Measurements from ENCODE around the gene KDELR3. TPM values are rescaled to one million over a fixed set of nuclear protein-coding genes. Genes with fewer than 3 reads are reported as not detected.

Gene KDELR3
- total RNA-seq, 1 donor from 2014 or later: 39.3 TPM

GRCh38 chr22:38519453-38520250 is 51.8 kb downstream of the KDELR3 start:
- DNase-seq (ENCODE audit: extremely low spot score, unreplicated experiment): no peak
- H3K4me3 Mint-ChIP-seq (ENCODE audit: unreplicated experiment): no peak overlapping the region
- no peak overlapping the region for H3K27ac Mint-ChIP-seq (ENCODE audit: unreplicated experiment)
- H3K36me3 Mint-ChIP-seq (ENCODE audit: unreplicated experiment): no peaks in the 10 kb centered on the region
- TF ChIP-seq CTCF (IDR thresholded peaks at IDR 0.05): no peak
- H3K27me3 Mint-ChIP-seq (ENCODE audit: unreplicated experiment): peaks cover 3% of the 10 kb centered on the region
- H3K4me1 Mint-ChIP-seq (ENCODE audit: unreplicated experiment): no peaks in the 10 kb centered on the region
- H3K9me3 Mint-ChIP-seq (ENCODE audit: unreplicated experiment): no peaks in the 10 kb centered on the region

- Mint-ChIP-seq H3K9me3 (ENCODE audit: unreplicated experiment) (no peaks in the 10 kb centered on the region), H3K4me3 (ENCODE audit: unreplicated experiment) (no peak overlapping the region), H3K27ac (ENCODE audit: unreplicated experiment) (no peak overlapping the region), H3K27me3 (ENCODE audit: unreplicated experiment) (peaks cover 10% of the 10 kb centered on the region), H3K36me3 (ENCODE audit: unreplicated experiment) (no peaks in the 10 kb centered on the region), H3K4me1 (ENCODE audit: unreplicated experiment) (no peaks in the 10 kb centered on the region)
- no peak for DNase-seq (ENCODE audit: extremely low spot score, unreplicated experiment)
- TF ChIP-seq CTCF (IDR thresholded peaks at IDR 0.05): no peak
Observed at GRCh38 chr22:38523029-38523428, 55.1 kb downstream of the KDELR3 start.

GRCh38 chr22:38523479-38523878 is 55.6 kb downstream of the KDELR3 start:
- Mint-ChIP-seq H3K9me3 (ENCODE audit: unreplicated experiment) (no peaks in the 10 kb centered on the region), H3K4me1 (ENCODE audit: unreplicated experiment) (no peaks in the 10 kb centered on the region), H3K27me3 (ENCODE audit: unreplicated experiment) (peaks cover 10% of the 10 kb centered on the region), H3K36me3 (ENCODE audit: unreplicated experiment) (no peaks in the 10 kb centered on the region), H3K27ac (ENCODE audit: unreplicated experiment) (no peak overlapping the region), H3K4me3 (ENCODE audit: unreplicated experiment) (no peak overlapping the region)
- DNase-seq (ENCODE audit: extremely low spot score, unreplicated experiment): no peak
- TF ChIP-seq CTCF (IDR thresholded peaks at IDR 0.05): no peak

GRCh38 chr22:38524429-38524828 is 56.5 kb downstream of the KDELR3 start:
- no peak overlapping the region for H3K4me3 Mint-ChIP-seq (ENCODE audit: unreplicated experiment)
- H3K9me3 Mint-ChIP-seq (ENCODE audit: unreplicated experiment): no peaks in the 10 kb centered on the region
- H3K27ac Mint-ChIP-seq (ENCODE audit: unreplicated experiment): no peak overlapping the region
- no peaks in the 10 kb centered on the region for H3K4me1 Mint-ChIP-seq (ENCODE audit: unreplicated experiment)
- peaks cover 10% of the 10 kb centered on the region for H3K27me3 Mint-ChIP-seq (ENCODE audit: unreplicated experiment)
- no peak for TF ChIP-seq CTCF (IDR thresholded peaks at IDR 0.05)
- DNase-seq (ENCODE audit: extremely low spot score, unreplicated experiment): no peak
- no peaks in the 10 kb centered on the region for H3K36me3 Mint-ChIP-seq (ENCODE audit: unreplicated experiment)

GRCh38 chr22:38531251-38531938 is 63.5 kb downstream of the KDELR3 start:
- no peaks in the 10 kb centered on the region for H3K36me3 Mint-ChIP-seq (ENCODE audit: unreplicated experiment)
- no peak for TF ChIP-seq CTCF (IDR thresholded peaks at IDR 0.05)
- no peaks in the 10 kb centered on the region for H3K27me3 Mint-ChIP-seq (ENCODE audit: unreplicated experiment)
- no peak overlapping the region for H3K27ac Mint-ChIP-seq (ENCODE audit: unreplicated experiment)
- peaks cover 5% of the 10 kb centered on the region for H3K4me1 Mint-ChIP-seq (ENCODE audit: unreplicated experiment)
- H3K9me3 Mint-ChIP-seq (ENCODE audit: unreplicated experiment): no peaks in the 10 kb centered on the region
- no peak for DNase-seq (ENCODE audit: extremely low spot score, unreplicated experiment)
- H3K4me3 Mint-ChIP-seq (ENCODE audit: unreplicated experiment): no peak overlapping the region

All from osteocyte (in vitro differentiated cells).